Aorta (tissue), 5 donors: ENCODE measurements around the gene HASPIN. TPM values are rescaled to one million over a fixed set of nuclear protein-coding genes. Genes with fewer than 3 reads are reported as not detected.
A peak's percentile ranks its signal among the peaks of the same experiment; 100 is the strongest.

ENCODE experiments used
- ATAC-seq: fragments of 200-7000 bp; cut with Tn5 transposase; one replicate; pipeline ENCODE4 v1.9.1; 2022; ENCODE audit warnings: moderate library complexity; ENCODE audit not compliant: low FRiP score
- DNase-seq, 2 donors: peaks; one replicate each; pipeline ENCODE4 v3.0.0-alpha.2; 2020
- H3K27ac ChIP-seq, 2 donors: one replicate each; pipeline ENCODE4 v1.5.1; 2013; ENCODE audit warnings: low read length in 2 of 2, mild to moderate bottlenecking in 2 of 2, moderate library complexity in 2 of 2, control low read depth in 1 of 2, inconsistent platforms in 1 of 2, low read depth in 1 of 2
- H3K27me3 ChIP-seq, 2 donors: one replicate each; pipeline ENCODE4 v1.6.1; 2013; ENCODE audit warnings: control low read depth in 1 of 2, low read length in 1 of 2, mild to moderate bottlenecking in 1 of 2, moderate library complexity in 1 of 2; ENCODE audit not compliant: insufficient read depth in 2 of 2, control insufficient read depth in 1 of 2
- H3K36me3 ChIP-seq, 2 donors: one replicate each; pipeline ENCODE4 v1.6.1; 2013; ENCODE audit warnings: control low read depth in 1 of 2, low read length in 1 of 2, mild to moderate bottlenecking in 1 of 2; ENCODE audit not compliant: insufficient read depth in 2 of 2, control insufficient read depth in 1 of 2
- H3K4me1 ChIP-seq, 2 donors: one replicate each; pipeline ENCODE4 v1.6.1; 2013; ENCODE audit warnings: low read length in 2 of 2, control low read depth in 1 of 2, mild to moderate bottlenecking in 1 of 2, moderate library complexity in 1 of 2; ENCODE audit not compliant: insufficient read depth in 2 of 2, control insufficient read depth in 1 of 2
- H3K4me3 ChIP-seq, 2 donors: one replicate each; pipeline ENCODE4 v1.5.1; 2013; ENCODE audit warnings: low read length in 2 of 2, control low read depth in 1 of 2, mild to moderate bottlenecking in 1 of 2
- H3K9me3 ChIP-seq: one replicate; pipeline ENCODE4 v1.6.1; 2013; ENCODE audit warnings: mild to moderate bottlenecking, low read length; ENCODE audit not compliant: control insufficient read depth
- WGBS, 2 donors: extraction: QIAGEN DNeasy Blood & Tissue Kit; methylation state at CpG; one replicate each; pipeline ENCODE4 v1.1.7; 2013; 5-methylcytosine and 5-hydroxymethylcytosine counted together
- intact Hi-C, 2 donors: fragments of 100-400 bp; cut with DNase I; formaldehyde crosslinking; loops; one replicate each; pipeline versions ENCODE4 v1.14.2 to v1.15.0; 2022
- polyA plus RNA-seq, 2 donors: library from polyadenylated mRNA; stranded (reverse); fragments of 200-250 nt; gene quantifications; one replicate each; pipeline ENCODE4 v1.2.3, GENCODE V29; 2013
- total RNA-seq, 2 donors: library from RNA; stranded (reverse); fragmentation: NEBNext Ultra II Directional; extraction: Animal tissue kit (Norgen Biotek cat#: 25700); gene quantifications; one replicate each; pipeline ENCODE4 v1.2.1, GENCODE V29; 2021
- donor health status: healthy with polysubstance abuse.
- donor health status: Bipolar disorder and iron deficiency.
- donor health status: DM: no; HTN: no; CAD: no.
- donor health status: DM: no; HTN: no; CAD: no.
- donor health status: DM: yes; HTN: yes; CAD: no.

HASPIN gene
- total and polyA plus RNA-seq, 4 donors: 0.13 to 0.27 TPM; not detected in 2

DNA sequence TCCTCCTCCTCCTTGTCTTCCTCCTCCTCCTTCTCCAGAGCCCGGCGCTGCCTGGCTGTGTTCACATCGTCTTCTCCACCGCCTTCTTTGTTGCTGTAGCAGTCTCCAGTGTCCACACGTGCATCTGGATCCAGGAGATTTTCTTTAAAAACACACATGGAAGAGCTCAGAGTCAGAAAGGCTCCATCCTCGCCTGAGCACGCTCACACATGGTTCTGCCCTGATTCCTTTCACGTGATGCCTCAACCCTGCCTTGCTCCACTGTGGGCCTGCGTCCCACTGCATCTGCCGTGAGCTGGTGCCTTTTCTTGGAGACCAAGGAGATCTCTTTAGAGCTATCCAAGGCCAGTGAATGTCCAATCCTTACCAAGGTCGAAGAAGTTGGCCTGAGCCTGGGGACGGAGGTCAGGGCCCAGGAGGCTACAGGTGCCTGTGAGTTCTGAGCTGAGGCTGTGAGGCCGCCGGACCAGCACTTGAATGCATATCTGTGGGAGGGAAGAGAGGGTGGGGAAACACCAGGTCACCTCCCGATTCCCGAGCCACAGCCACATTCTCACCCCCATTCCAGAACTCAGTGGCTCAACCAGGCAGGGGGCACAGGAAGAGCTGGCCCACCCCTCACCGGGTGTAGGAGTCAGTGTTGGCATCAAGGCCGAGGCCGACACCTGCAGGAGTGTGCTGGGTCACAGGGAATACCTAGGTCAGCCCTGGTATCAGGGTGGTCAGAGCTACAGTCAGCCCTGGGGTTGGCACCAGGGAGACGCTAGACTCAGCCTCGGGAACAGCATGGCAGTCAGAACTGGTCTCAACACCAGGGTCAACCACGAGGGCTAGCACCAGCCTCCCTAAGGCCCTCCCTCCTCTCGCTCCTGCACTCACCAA lies 37.6 kb downstream of the HASPIN start:
- DNase-seq (peak in 1 of 2 donors; percentile 21), ATAC-seq (no peak)
- Histone ChIP-seq H3K4me1 (no peaks in the 10 kb centered on the region), H3K27me3 (no peaks in the 10 kb centered on the region), H3K4me3 (no peak overlapping the region), H3K9me3 (peaks cover 4% of the 10 kb centered on the region), H3K27ac (no peak overlapping the region), H3K36me3 (no peaks in the 10 kb centered on the region)
- intact Hi-C loops: no loop called here
- WGBS, 2 donors: 78 to 81% methylated on average over 23 of the region's 23 CpGs

DNA sequence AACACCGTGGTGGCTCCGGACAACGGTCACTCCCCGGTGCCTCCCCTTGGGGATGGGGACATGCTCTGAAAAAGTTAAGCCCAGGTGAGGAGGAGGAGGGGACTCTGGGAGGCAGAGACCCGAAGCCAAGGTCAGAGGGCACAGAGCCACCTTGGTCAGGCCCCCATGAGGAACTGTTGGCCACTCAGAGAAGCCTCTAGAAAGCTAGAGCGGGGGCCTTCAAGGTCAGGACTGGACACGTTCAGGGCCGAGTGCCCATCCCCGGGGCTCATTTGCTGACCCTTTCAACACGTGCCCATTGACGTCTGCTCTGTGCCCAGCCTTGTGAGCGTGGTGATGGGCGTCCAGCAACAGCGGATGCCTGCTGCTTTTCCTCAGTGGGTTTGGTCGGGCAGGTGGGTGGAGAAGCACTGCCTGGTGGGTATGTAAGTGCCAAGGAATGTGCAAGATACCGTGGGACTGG lies 38.2 kb downstream of the HASPIN start:
- Histone ChIP-seq H3K27me3 (no peaks in the 10 kb centered on the region), H3K4me3 (no peak overlapping the region), H3K4me1 (no peaks in the 10 kb centered on the region), H3K9me3 (peaks cover 4% of the 10 kb centered on the region), H3K36me3 (no peaks in the 10 kb centered on the region), H3K27ac (no peak overlapping the region)
- DNase-seq (no peak), ATAC-seq (no peak)
- intact Hi-C loops: no loop called here
- WGBS, 2 donors: 78% methylated on average over 16 of the region's 16 CpGs

DNA sequence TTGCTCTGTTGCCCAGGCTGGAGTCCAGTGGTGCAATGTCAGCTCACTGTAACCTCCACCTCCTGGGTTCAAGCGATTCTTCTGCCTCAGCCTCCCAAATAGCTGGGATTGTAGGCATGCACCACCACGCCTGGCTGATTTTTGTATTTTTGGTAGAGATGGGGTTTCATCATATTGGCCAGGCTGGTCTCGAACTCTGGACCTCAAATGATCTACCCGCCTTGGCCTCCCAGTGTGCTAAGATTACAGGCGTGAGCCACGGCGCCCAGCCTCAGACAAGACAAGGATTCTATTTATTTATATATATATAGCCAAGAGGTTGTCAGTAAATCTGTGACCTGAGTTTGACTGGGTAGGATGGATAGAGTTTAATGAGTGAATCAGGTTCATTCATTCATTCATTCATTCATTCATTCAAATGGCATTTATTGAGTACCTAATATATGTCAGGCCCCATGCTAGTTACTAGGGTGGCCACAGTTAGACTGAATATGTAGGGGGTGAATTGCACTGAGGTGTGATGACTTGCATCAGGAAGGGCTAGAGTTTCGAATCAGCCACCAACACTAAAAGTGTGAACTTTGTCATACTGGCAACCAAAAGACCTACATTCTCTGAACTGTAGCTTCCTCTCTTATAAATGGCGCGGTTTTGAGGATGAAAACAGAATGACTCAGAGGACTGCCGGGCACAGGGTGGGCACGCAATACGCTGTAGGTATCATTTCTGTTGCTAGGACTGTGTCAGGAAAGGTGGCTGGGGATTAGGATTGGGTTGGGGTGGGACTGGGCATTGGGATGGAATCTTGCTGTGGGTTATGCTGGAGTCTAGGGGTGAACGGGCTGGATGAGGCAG lies 39.4 kb downstream of the HASPIN start:
- peaks cover 6% of the 10 kb centered on the region for H3K9me3 ChIP-seq
- H3K27me3 ChIP-seq: no peaks in the 10 kb centered on the region
- 89 to 91% methylated on average over 14 of the region's 14 CpGs for WGBS, 2 donors
- no peak overlapping the region for H3K27ac ChIP-seq
- DNase-seq (no peak), ATAC-seq (no peak)
- H3K4me1 ChIP-seq: no peaks in the 10 kb centered on the region
- H3K36me3 ChIP-seq: no peaks in the 10 kb centered on the region
- no peak overlapping the region for H3K4me3 ChIP-seq
- intact Hi-C loops: no loop called here

DNA sequence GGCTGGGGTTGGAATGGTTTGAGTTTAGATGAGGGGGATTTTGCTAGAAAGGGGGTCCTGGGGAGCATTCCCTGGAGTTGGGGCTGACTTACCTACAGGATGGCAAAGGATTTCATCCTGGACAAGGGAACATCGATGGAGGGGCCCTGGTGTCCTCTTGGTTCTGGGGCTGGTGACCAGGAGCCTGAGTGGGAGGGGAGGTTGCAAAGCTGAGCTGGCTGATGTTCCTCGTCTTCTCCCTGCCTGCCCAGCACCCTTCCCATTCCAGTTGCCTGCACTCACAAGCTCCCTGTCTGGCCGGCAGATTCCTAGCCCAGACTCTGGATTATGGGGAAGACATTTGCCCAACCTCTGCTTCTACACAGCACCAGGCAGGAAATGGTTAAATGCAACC lies 40.1 kb downstream of the HASPIN start:
- Histone ChIP-seq H3K36me3 (no peaks in the 10 kb centered on the region), H3K4me1 (no peaks in the 10 kb centered on the region), H3K4me3 (no peak overlapping the region), H3K27ac (no peak overlapping the region), H3K27me3 (no peaks in the 10 kb centered on the region), H3K9me3 (peaks cover 6% of the 10 kb centered on the region)
- intact Hi-C loops: no loop called here
- WGBS, 2 donors: 43 to 48% methylated on average over 3 of the region's 3 CpGs
- no peak for DNase-seq
- no peak for ATAC-seq

DNA sequence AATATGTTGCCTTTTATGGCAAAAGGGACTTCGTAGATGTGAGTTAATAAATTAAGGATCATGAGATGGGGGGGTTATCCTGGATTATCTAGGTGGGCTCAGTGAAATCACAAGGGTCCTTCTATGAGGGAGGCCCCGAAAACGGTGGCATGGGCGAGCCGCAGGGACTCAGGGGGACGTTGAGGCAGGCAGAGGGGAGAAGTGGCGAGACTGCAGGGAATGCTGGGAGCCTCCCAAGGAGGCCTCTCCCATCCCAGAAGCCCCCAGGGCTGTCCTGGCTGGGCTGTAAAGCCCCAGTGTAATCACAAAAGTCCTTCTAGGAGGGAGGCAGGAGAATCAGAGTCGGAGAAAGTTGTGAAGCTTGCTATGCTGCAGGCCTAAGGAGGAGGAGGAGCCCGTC lies 42.3 kb downstream of the HASPIN start:
- Histone ChIP-seq H3K4me3 (no peak overlapping the region), H3K27ac (no peak overlapping the region), H3K36me3 (no peaks in the 10 kb centered on the region), H3K9me3 (peaks cover 2% of the 10 kb centered on the region), H3K27me3 (no peaks in the 10 kb centered on the region), H3K4me1 (no peaks in the 10 kb centered on the region)
- WGBS, 2 donors: 88 to 90% methylated on average over 9 of the region's 9 CpGs
- intact Hi-C loops: no loop called here
- no peak for DNase-seq
- no peak for ATAC-seq

DNA sequence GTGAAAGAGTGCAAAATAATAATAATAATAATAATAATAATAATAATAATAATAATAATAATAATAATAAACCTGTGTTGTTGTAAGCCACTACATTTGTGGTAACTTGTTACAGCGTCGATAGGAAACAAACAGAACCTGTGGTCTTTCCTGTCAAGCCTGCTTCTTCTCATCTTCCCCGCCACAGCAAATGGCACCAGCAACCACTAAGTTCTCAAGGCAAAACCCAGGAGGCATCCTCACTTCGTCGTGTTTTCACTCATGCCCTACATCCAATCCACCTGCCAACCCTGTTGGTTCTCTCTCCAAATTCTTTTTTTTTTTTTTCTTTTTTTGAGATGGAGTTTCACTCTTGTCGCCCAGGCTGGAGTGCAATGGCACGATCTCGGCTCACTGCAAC lies 43.1 kb downstream of the HASPIN start:
- 93 to 95% methylated on average over 8 of the region's 8 CpGs for WGBS, 2 donors

DNA sequence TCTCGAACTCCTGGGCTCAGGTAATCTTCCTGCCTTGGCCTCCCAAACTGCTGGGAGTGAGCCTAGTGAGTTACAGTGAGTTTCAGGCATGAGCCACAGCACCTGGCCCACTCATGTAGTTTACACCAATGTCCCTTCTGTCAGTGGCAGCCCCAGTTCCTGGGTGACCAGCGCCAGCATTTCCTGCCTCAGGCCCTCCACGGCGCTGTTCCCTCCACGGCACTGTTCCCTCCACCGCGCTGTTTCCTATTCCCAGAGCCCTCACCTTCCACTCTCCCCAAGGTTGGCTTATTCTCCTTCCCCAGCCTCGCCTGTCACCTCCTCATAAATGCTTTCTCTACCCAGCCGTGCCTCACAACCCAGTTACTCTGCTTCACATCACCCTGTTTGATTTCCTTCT lies 44.6 kb downstream of the HASPIN start:
- no peak overlapping the region for H3K27ac ChIP-seq
- no peaks in the 10 kb centered on the region for H3K4me1 ChIP-seq
- intact Hi-C loops: no loop called here
- DNase-seq: peak in 1 of 2 donors; percentile 23
- 91 to 92% methylated on average over 9 of the region's 9 CpGs for WGBS, 2 donors
- no peaks in the 10 kb centered on the region for H3K36me3 ChIP-seq
- H3K27me3 ChIP-seq: no peaks in the 10 kb centered on the region
- H3K4me3 ChIP-seq: no peak overlapping the region
- H3K9me3 ChIP-seq: peaks cover 2% of the 10 kb centered on the region
- ATAC-seq: no peak

More for the DNA sequence above, 43.1 kb downstream of the HASPIN start:
- intact Hi-C loops: no loop called here
- H3K4me3 ChIP-seq: no peak overlapping the region
- peak in 1 of 2 donors; percentile 28 for DNase-seq
- H3K4me1 ChIP-seq: no peaks in the 10 kb centered on the region
- no peaks in the 10 kb centered on the region for H3K27me3 ChIP-seq
- no peak for ATAC-seq
- H3K36me3 ChIP-seq: no peaks in the 10 kb centered on the region
- H3K27ac ChIP-seq: no peak overlapping the region
- H3K9me3 ChIP-seq: peaks cover 2% of the 10 kb centered on the region

DNA sequence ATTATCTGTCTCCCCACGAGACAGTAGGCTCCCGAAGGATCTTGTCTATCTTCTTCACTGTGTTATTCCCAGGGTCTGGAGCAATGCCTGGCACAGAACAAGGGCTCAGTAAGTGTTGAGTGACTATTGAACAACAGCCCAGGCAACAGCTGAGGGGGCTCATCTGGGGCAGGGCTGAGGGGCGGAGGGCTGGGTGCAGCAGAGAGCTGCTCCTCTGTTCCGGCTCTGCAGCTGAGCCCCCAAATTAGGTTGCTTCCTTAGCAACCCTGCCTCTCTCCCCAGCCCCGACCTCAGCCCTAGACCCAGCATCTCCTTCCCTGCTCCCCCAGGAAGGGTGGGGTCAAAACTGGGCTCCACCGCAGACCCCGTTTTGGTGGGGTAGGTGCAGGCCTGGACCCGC lies 45.1 kb downstream of the HASPIN start:
- Histone ChIP-seq H3K9me3 (peaks cover 2% of the 10 kb centered on the region), H3K36me3 (no peaks in the 10 kb centered on the region), H3K4me3 (no peak overlapping the region), H3K27me3 (no peaks in the 10 kb centered on the region), H3K4me1 (no peaks in the 10 kb centered on the region), H3K27ac (no peak overlapping the region)
- 68 to 74% methylated on average over 7 to 8 of the region's 8 CpGs for WGBS, 2 donors
- intact Hi-C loops: no loop called here
- no peak for DNase-seq
- ATAC-seq: no peak
